GM12801 (cell line): ENCODE measurements around the gene ZNF543.

Source experiments
- CTCF ChIP-seq: IDR thresholded peaks from one replicate; pipeline ENCODE4 v1.5.1; 2011; ENCODE audit warnings: control low read depth; ENCODE audit not compliant: insufficient read length; ENCODE audit errors: extremely low read depth

The ZNF543 gene

GRCh38 chr19:57321116-57321515, 844 bp downstream of the ZNF543 start:
- no peak for TF ChIP-seq CTCF

GRCh38 chr19:57321751-57322150, 1.5 kb downstream of the ZNF543 start:
- TF ChIP-seq CTCF, result no peak

- no peak for TF ChIP-seq CTCF
These were observed 4.7 kb downstream of the ZNF543 start for GRCh38 chr19:57324992-57325391.

- no peak for TF ChIP-seq CTCF
These were observed 7.7 kb downstream of the ZNF543 start for GRCh38 chr19:57327993-57328392.

GRCh38 chr19:57334191-57334590, 13.9 kb downstream of the ZNF543 start:
- no peak for TF ChIP-seq CTCF

- TF ChIP-seq CTCF, result no peak
These were observed 18.6 kb downstream of the ZNF543 start for GRCh38 chr19:57338877-57339276.

GRCh38 chr19:57342582-57342981, 22.3 kb downstream of the ZNF543 start:
- TF ChIP-seq CTCF, result no peak

- TF ChIP-seq CTCF, result no peak
These were observed 27.9 kb downstream of the ZNF543 start for GRCh38 chr19:57348136-57348535.
